Measurements from ENCODE around the gene NKTR. TPM values are rescaled to one million over a fixed set of nuclear protein-coding genes. Genes with fewer than 3 reads are reported as not detected.
A peak's percentile ranks its signal among the peaks of the same experiment; 100 is the strongest.
"Not testable (repeated sequence)": the region's sequence is repeated elsewhere in the genome, so short reads cannot be mapped to it uniquely, and the experiment has no call there.

The NKTR gene
- polyA plus RNA-seq, 6 donors from 2014 or later = 6.2 to 21.9 (median 8.4) TPM

DNA sequence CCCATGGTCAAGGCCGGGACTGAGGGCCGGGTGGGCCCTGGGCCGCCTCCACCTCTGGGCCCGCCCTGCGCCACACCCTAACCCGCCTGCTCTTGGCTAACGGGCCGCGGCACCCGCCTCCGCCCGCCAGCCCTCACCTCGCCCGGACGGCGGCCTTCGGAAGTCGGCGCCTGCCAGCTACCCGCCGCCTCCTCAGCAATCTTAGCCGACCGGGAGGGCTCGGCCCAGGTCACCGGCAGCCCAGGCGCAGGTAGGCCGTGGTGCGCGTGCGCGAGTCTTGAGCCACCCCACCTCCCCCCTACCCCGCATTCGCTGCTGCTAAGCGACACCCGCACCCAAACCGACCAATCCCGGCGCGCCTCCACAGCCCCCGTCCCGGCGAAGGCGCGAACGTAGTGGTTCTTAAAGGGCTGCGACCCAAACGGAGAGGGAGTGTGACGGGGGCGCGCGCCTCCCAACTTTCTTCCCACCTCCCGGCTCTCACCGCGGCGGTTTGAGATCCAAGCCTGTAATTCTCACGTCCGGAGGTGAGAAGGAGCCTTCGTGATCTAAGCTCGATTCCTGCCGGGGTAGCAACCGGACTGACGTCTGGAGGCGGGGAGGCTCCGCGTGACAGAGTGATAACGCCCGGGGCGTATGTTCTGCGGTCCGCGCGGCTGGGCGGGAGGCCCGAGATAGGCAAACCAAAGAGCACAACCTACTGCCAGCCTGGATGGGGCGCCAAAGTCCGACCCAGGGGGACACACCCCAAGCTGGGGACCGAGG, 18.6 kb upstream of the NKTR start, which contains the start of gene SEC22C:
SEC22C (minus strand) TSS at position 259 of the 765 bp plus-strand sequence. CDS start 12,921 bp downstream, outside the sequence.
- peaks cover 0 to 3% (median 0%) of the 10 kb centered on the region in 7 donors for H3K9me3 Mint-ChIP-seq
- H3K4me1 Mint-ChIP-seq = peaks cover 29 to 42% (median 40%) of the 10 kb centered on the region in 3 donors
- DNase-seq = peak; percentile 96
- peak; percentile 85 to 87 for ATAC-seq (ENCODE audit: low read depth in 2 of 2)
- H3K4me3 Mint-ChIP-seq = peak within 1 kb of the TSS; percentile 86 to 98 (median 94)
- H3K27ac Mint-ChIP-seq = peak within 1 kb of the TSS; percentile 98 to 100 (median 99)
- no peaks in the 10 kb centered on the region for H3K27me3 Mint-ChIP-seq
- peaks cover 0 to 11% of the 10 kb centered on the region in 2 donors for H3K36me3 Mint-ChIP-seq

GRCh38 chr3:42582474-42583070, 17.9 kb upstream of the NKTR start:
- Mint-ChIP-seq H3K9me3 (peaks cover 0 to 3% (median 0%) of the 10 kb centered on the region in 7 donors), H3K4me3 (peak overlapping the region; percentile 86 to 98 (median 94)), H3K27me3 (no peaks in the 10 kb centered on the region), H3K4me1 (peaks cover 29 to 42% (median 40%) of the 10 kb centered on the region in 3 donors), H3K27ac (peak overlapping the region; percentile 98 to 100 (median 99)), H3K36me3 (peaks cover 0 to 7% of the 10 kb centered on the region in 2 donors)
- ATAC-seq (ENCODE audit: low read depth in 2 of 2) (no peak), DNase-seq (no peak)

DNA sequence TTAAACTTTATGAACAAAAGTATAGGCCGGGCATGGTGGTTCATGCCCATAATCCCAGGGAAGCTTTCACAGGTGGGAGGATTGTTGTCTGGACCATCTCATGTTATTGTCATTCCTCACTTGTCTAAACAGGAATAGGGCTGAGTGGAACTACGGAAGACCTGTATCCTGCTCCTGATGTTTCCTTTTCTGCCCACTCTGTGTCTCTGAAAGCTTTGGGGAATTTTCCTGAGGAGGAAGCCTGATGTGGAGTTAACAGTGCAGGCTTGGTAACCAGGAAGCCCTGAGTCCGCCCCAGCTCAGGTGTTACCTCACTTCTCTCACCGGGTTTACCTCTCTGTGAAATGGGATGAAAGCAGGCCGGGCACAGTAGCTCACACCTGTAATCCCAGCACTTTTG, 11.9 kb upstream of the NKTR start:
- Mint-ChIP-seq H3K27ac (no peak overlapping the region), H3K4me1 (peaks cover 4 to 33% (median 13%) of the 10 kb centered on the region in 3 donors), H3K4me3 (peak overlapping the region in 2 of 8 donors; percentile 16 to 20), H3K27me3 (no peaks in the 10 kb centered on the region), H3K36me3 (no peaks in the 10 kb centered on the region), H3K9me3 (no peaks in the 10 kb centered on the region)
- DNase-seq = no peak
- ATAC-seq (ENCODE audit: low read depth in 2 of 2) = no peak

DNA sequence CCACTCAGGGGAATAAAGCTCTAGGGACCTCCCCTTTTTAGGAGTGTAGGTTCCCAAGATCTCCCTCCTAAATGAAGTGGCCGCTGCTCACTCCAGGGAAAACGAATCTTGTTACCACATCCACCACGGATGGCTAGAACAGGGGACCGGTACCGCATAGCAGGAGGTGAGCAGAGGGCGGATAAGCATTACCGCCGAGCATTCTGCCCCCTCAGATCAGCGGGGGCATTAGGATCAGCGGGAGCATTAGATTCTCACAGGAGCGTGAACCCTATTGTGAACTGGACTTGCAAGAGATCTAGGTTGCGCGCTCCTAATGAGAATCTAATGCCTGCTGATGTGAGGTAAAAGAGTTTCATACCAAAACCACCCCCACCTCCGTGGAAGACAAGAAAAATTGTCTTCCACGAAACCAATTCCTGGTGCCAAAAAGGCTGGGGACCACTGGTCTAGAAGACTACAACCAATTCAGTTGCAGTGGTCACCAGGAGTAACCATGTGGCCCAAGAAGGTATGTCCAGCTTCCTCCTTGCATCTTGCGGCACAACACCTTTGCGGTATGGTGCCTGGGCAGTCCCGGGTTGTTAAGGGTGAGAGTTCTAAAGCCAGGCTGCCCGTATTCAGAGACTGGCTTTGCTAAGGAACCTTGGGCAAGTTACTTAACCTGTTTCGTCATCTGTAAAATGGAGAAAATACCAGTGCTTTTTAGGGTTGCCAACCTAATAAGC, 10.9 kb upstream of the NKTR start:
- Mint-ChIP-seq H3K36me3 (no peaks in the 10 kb centered on the region), H3K4me1 (peaks cover 10 to 37% (median 19%) of the 10 kb centered on the region in 3 donors), H3K9me3 (no peaks in the 10 kb centered on the region)

GRCh38 chr3:42590989-42591756, 9.3 kb upstream of the NKTR start:
- H3K27ac Mint-ChIP-seq = peak overlapping the region; percentile 94 to 99 (median 98)
- peak; percentile 40 to 49 for ATAC-seq (ENCODE audit: low read depth in 2 of 2)
- H3K9me3 Mint-ChIP-seq = no peaks in the 10 kb centered on the region
- peaks cover 12 to 37% (median 16%) of the 10 kb centered on the region in 3 donors for H3K4me1 Mint-ChIP-seq
- peak overlapping the region; percentile 81 to 100 (median 96) for H3K4me3 Mint-ChIP-seq
- no peaks in the 10 kb centered on the region for H3K36me3 Mint-ChIP-seq
- no peaks in the 10 kb centered on the region for H3K27me3 Mint-ChIP-seq
- no peak for DNase-seq

More for the DNA sequence above, 10.9 kb upstream of the NKTR start:
- no peaks in the 10 kb centered on the region for H3K27me3 Mint-ChIP-seq
- DNase-seq (no peak), ATAC-seq (ENCODE audit: low read depth in 2 of 2) (no peak)
- H3K4me3 Mint-ChIP-seq = peak overlapping the region; percentile 81 to 100 (median 96)
- H3K27ac Mint-ChIP-seq = peak overlapping the region in 5 of 6 donors; percentile 94 to 99 (median 98)

GRCh38 chr3:42591811-42592210, 8.7 kb upstream of the NKTR start:
- no peak for ATAC-seq (ENCODE audit: low read depth in 2 of 2)

DNA sequence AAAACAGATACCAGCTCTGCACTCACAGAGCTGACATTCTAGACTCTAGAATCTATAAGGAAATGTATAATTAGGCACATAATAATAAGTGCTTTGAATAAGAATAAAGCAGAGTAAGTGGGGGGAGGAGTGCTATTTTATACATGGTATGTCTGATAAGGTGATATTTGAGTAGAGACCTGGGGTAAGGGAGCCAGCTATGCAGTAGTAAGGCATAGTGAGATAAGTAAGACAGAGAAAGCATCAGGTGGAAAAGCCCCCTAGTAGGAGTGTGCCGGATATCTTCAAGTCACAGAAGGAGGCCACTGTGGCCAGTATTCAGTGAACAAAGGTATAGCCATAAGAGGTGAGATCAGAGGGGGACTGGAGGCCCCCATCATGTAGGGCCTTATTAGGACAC, 6.9 kb upstream of the NKTR start:
- no peaks in the 10 kb centered on the region for H3K36me3 Mint-ChIP-seq
- H3K9me3 Mint-ChIP-seq = peaks cover 0 to 2% (median 0%) of the 10 kb centered on the region in 7 donors
- no peak for DNase-seq
- no peak for ATAC-seq (ENCODE audit: low read depth in 2 of 2)
- H3K4me3 Mint-ChIP-seq = peak overlapping the region in 1 of 8 donors; percentile 91
- H3K4me1 Mint-ChIP-seq = peaks cover 15 to 37% (median 20%) of the 10 kb centered on the region in 3 donors
- H3K27me3 Mint-ChIP-seq = no peaks in the 10 kb centered on the region
- peak overlapping the region in 4 of 6 donors; percentile 8 to 53 (median 32) for H3K27ac Mint-ChIP-seq

More at GRCh38 chr3:42591811-42592210, 8.7 kb upstream of the NKTR start:
- H3K27me3 Mint-ChIP-seq = no peaks in the 10 kb centered on the region
- no peak for DNase-seq
- H3K4me3 Mint-ChIP-seq = peak overlapping the region; percentile 40 to 98 (median 89)
- H3K9me3 Mint-ChIP-seq = no peaks in the 10 kb centered on the region
- peak overlapping the region; percentile 37 to 99 (median 98) for H3K27ac Mint-ChIP-seq
- peaks cover 12 to 37% (median 16%) of the 10 kb centered on the region in 3 donors for H3K4me1 Mint-ChIP-seq
- no peaks in the 10 kb centered on the region for H3K36me3 Mint-ChIP-seq

GRCh38 chr3:42595682-42596081, 4.8 kb upstream of the NKTR start:
- Mint-ChIP-seq H3K27ac (peak overlapping the region in 1 of 6 donors; percentile 20), H3K4me3 (peak overlapping the region in 1 of 8 donors; percentile 56), H3K27me3 (no peaks in the 10 kb centered on the region), H3K36me3 (no peaks in the 10 kb centered on the region), H3K9me3 (peaks cover 0 to 4% (median 0%) of the 10 kb centered on the region in 7 donors), H3K4me1 (peaks cover 14 to 31% (median 22%) of the 10 kb centered on the region in 3 donors)
- no peak for DNase-seq
- ATAC-seq (ENCODE audit: low read depth in 2 of 2) = no peak

GRCh38 chr3:42597098-42597497, 3.4 kb upstream of the NKTR start:
- not testable (repeated sequence) for H3K36me3 Mint-ChIP-seq; ATAC-seq (ENCODE audit: low read depth in 2 of 2); DNase-seq; H3K9me3 Mint-ChIP-seq; H3K27me3 Mint-ChIP-seq
- Mint-ChIP-seq H3K4me3 (peak overlapping the region in 1 of 8 donors; percentile 56), H3K4me1 (peaks cover 22 to 31% (median 30%) of the 10 kb centered on the region in 3 donors), H3K27ac (peak overlapping the region in 1 of 6 donors; percentile 72)

DNA sequence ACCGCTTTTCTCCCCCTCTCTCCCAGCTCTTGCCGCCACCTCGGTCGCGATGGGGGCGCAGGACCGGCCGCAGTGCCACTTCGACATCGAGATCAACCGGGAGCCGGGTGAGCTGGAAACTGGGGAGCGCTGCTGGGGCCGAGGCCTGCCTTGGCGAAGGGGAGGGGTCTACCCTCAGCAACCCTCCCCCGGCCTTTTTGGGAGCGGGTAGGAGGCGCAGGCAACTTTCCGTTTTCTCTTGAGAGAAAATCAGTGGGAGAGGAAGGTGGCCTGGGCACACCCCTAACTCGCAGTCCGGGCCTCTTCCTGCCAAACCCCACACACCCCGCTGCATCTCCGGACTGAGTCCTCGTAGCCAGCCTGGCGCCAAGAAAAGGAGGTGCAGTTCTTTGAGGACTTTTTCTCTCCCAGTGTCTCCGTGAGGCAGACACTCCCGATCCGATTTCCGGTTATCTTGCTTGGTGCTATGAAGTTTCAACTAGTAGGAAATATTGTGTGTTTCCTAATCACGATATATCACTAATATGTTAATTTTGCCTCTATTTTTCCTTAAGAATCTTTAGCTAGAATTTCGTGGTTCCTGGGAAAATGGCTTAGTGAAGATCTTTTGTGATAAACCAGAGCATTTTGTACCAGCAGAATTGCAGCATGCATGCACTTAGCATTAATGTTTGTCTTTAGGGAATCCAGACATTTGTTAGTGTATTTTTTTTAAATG, 631 bp downstream of the NKTR start:
- Mint-ChIP-seq H3K4me3 (peak overlapping the region; percentile 87 to 98 (median 94)), H3K27ac (peak overlapping the region; percentile 54 to 97 (median 88)), H3K9me3 (peaks cover 0 to 13% (median 3%) of the 10 kb centered on the region in 7 donors), H3K27me3 (no peaks in the 10 kb centered on the region), H3K4me1 (peaks cover 22 to 44% (median 31%) of the 10 kb centered on the region in 3 donors), H3K36me3 (peaks cover 0 to 4% of the 10 kb centered on the region in 2 donors)
- ATAC-seq (ENCODE audit: low read depth in 2 of 2) (peak; percentile 1 to 7), DNase-seq (no peak)

DNA sequence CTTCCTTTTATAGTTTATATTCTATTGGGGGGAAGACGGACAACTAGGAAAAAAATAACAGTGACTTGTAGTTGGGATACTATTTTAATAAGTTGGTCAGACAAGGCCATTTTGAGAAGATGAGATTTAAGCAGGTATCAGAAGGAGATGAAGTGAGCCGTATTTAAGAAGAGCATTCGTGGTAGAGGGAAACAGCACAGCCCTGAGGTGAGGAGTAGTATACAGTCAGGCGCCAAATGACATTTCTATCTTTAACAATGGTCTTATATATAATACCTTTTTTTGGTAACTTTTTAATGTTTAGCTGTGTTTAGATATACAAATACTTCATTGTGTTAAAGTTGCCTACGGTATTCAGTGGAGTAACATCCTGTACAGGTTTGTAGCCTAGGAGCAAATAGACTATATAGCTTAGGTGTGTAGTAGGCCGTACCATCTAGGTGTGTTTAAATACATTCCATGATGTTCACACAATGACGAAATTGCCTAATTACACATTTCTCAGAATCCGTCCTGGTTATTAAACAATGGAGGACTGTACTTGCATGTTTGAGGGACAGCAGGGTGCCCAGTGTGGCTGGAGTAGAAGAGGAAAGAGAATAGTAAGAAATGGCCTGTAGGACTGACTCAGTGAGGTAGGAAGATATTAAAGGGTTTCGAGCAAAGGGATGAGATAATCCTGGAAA, 1.6 kb downstream of the NKTR start:
- Mint-ChIP-seq H3K4me1 (peaks cover 22 to 45% (median 32%) of the 10 kb centered on the region in 3 donors), H3K27ac (peak overlapping the region in 5 of 6 donors; percentile 41 to 95 (median 90)), H3K36me3 (peaks cover 0 to 4% of the 10 kb centered on the region in 2 donors), H3K27me3 (no peaks in the 10 kb centered on the region), H3K4me3 (peak overlapping the region; percentile 43 to 98 (median 92)), H3K9me3 (peaks cover 0 to 13% (median 3%) of the 10 kb centered on the region in 7 donors)
- no peak for ATAC-seq (ENCODE audit: low read depth in 2 of 2)
- DNase-seq = no peak
